Measurements from ENCODE around the gene PVALB. TPM values are rescaled to one million over a fixed set of nuclear protein-coding genes. Genes with fewer than 3 reads are reported as not detected.

Gene PVALB
- polyA plus RNA-seq, 3 donors from 2014 or later = not detected

DNA sequence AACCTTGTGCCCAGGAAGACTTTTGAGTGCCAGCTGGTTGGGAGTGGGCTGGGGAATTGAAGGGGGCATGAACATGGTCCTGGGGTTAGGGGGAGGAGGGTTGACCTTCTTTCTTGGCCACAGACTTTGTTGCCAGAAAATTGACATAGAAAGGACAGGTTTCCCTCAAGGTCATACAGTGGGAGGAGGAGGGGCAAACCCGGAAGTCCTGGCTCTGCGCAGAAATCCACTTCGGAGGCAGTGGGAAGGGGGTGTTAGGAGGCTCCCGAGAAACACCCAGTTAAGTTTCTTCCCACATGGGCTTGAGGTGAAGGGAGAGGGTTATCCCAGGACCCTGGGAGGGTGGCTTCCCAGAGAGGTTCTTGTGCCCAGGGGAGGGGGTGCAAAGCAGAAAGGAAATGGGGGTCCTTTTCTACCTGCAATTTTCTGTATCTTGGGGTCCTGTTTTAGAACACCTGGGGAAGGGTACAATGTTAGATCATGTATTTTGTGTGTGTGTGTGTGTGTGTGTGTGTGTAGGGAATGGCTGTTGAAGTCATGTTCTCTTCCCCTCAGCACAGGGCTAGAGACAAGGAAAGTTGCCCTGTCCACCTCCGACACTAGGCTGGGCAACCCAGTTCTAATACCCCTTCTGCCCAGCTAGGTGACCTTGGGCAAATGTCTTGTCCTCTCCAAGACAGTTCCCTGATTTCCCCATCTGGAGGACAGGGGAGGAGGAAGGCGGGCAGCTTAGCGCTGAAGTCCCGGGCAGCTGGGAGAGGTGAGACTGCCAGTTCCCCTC lies 1.1 kb downstream of the PVALB start:
- Mint-ChIP-seq H3K9me3 (no peaks in the 10 kb centered on the region), H3K36me3 (no peaks in the 10 kb centered on the region), H3K27ac (no peak overlapping the region), H3K27me3 (ENCODE audit: low read depth in 3 of 3) (peaks cover 6 to 20% (median 9%) of the 10 kb centered on the region in 3 donors), H3K4me3 (no peak overlapping the region), H3K4me1 (peaks cover 0 to 1% of the 10 kb centered on the region in 2 donors)
- DNase-seq = no peak

GRCh38 chr22:36814801-36815200 lies 2.0 kb downstream of the PVALB start:
- Mint-ChIP-seq H3K27me3 (ENCODE audit: low read depth in 3 of 3) (peaks cover 6 to 17% (median 9%) of the 10 kb centered on the region in 3 donors), H3K4me3 (no peak overlapping the region), H3K9me3 (no peaks in the 10 kb centered on the region), H3K27ac (no peak overlapping the region), H3K4me1 (peaks cover 0 to 1% of the 10 kb centered on the region in 2 donors), H3K36me3 (no peaks in the 10 kb centered on the region)
- DNase-seq = no peak

DNA sequence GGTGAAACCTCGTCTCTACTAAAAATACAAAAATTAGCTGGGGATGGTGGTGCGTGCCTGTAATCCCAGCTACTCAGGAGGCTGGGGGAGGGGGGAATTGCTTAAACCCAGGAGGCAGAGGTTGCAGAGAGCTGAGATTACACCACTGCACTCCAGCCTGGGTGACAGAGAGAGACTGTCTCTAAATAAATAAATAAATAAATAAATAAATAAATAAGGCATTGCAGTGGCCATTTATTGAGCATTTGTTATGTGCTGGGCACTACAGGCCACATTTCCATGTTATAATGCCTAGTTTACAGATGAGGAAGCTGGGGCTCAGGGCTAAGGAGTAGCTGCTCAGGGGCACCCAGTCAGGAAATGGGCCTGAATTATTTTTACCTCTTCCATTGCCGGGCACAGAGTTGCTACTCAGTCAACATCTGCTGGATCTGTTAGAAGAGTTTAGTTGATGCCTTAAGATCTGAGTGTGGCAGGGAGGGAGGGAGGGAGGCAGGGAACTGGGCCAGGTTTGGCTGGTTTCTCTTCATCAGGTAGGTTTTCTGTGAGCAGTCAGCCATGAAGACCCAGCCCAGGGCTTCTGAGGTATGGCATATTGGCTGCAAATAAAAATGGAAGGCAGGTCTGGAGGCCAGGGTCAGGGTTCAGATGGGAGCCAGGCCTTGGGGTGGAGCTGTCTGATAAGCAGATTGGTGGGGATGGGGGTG lies 5.6 kb downstream of the PVALB start:
- Mint-ChIP-seq H3K36me3 (no peaks in the 10 kb centered on the region), H3K4me3 (no peak overlapping the region), H3K27me3 (ENCODE audit: low read depth in 3 of 3) (peaks cover 0 to 13% (median 13%) of the 10 kb centered on the region in 3 donors), H3K9me3 (no peaks in the 10 kb centered on the region), H3K4me1 (no peaks in the 10 kb centered on the region), H3K27ac (no peak overlapping the region)
- DNase-seq = no peak

DNA sequence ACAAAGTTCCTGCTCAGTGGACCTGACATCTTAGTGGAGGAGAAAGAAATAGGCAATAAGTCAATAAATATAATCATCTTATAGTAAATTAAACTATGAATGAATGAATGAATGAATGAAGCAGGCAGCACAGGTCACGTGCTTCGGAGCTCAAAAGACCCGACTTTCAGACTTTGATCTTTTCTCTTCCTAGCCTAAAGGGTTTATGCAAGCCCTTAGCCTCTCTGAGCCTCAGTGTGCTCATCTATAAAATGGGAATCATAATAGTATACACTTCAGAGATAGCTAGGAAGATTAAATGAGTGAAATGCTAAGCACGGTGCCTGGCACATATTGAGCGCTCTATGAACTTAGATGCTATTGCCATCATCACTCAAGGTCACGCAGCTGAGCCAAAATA lies 7.5 kb downstream of the PVALB start:
- Mint-ChIP-seq H3K9me3 (no peaks in the 10 kb centered on the region), H3K27ac (no peak overlapping the region), H3K4me3 (no peak overlapping the region), H3K4me1 (no peaks in the 10 kb centered on the region), H3K36me3 (no peaks in the 10 kb centered on the region), H3K27me3 (ENCODE audit: low read depth in 3 of 3) (peaks cover 2 to 11% (median 9%) of the 10 kb centered on the region in 3 donors)
- DNase-seq = no peak

DNA sequence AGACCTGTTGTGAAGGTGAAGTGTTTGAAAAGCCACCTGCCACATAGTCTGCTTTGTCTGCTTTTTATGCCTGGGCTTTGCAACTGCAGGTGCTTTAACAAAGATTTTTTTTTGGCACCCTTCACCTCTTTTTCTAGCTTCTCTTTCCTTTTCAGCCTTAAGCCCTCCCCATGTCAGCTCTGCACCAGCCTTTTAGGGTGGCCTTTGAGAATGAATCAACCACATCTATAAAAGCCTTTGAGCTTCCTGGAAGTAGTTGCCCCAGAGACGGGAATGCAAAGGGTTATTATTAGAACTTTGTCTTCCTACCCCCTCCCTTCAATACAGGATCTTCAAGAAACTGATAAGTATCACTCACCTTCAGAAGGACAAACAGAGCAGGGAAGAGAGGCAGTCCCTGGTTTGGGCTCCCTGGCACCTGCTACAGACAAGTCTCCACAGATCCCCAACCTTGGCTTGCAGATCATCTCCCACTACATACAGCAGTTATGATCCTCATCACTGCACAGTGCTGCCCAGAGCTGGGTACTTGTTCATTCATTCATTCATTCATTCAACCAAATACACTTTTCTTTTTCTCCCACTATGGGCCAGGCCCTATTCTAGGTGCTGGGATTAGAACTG lies 8.0 kb downstream of the PVALB start:
- no peaks in the 10 kb centered on the region for H3K36me3 Mint-ChIP-seq
- H3K27ac Mint-ChIP-seq = no peak overlapping the region
- H3K9me3 Mint-ChIP-seq = no peaks in the 10 kb centered on the region
- no peak overlapping the region for H3K4me3 Mint-ChIP-seq
- DNase-seq = no peak
- no peaks in the 10 kb centered on the region for H3K4me1 Mint-ChIP-seq
- H3K27me3 Mint-ChIP-seq (ENCODE audit: low read depth in 3 of 3) = peaks cover 2 to 9% (median 8%) of the 10 kb centered on the region in 3 donors

- Mint-ChIP-seq H3K4me1 (no peaks in the 10 kb centered on the region), H3K4me3 (no peak overlapping the region), H3K9me3 (no peaks in the 10 kb centered on the region), H3K27ac (no peak overlapping the region), H3K36me3 (no peaks in the 10 kb centered on the region), H3K27me3 (ENCODE audit: low read depth in 3 of 3) (peaks cover 2 to 11% (median 8%) of the 10 kb centered on the region in 3 donors)
- no peak for DNase-seq
These were observed 9.2 kb downstream of the PVALB start for GRCh38 chr22:36807627-36808026.

DNA sequence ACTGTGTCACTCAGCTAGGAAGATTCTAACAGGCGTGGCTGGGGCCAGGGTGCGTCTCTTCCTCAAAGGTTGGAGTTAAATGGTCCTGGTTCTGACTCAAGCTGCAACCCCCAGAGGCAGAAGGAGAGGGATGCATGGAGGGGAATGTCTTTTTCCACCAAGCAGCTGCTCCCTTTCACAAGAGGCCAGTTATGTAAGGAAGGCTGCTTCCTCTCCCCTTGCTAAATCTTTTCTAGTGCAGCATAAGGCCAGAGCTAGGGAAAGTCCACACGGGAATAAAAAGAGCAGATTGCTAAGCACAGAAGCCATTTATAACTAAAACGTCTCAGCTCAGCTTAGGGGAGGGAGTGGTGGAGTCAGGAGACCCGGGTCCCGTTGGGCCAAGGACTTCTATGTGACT lies 10.0 kb downstream of the PVALB start:
- Mint-ChIP-seq H3K9me3 (no peaks in the 10 kb centered on the region), H3K4me3 (no peak overlapping the region), H3K4me1 (no peaks in the 10 kb centered on the region), H3K36me3 (no peaks in the 10 kb centered on the region), H3K27me3 (ENCODE audit: low read depth in 3 of 3) (peaks cover 2 to 13% (median 8%) of the 10 kb centered on the region in 3 donors), H3K27ac (no peak overlapping the region)
- DNase-seq = no peak

- Mint-ChIP-seq H3K27ac (no peak overlapping the region), H3K36me3 (no peaks in the 10 kb centered on the region), H3K9me3 (no peaks in the 10 kb centered on the region), H3K4me1 (no peaks in the 10 kb centered on the region), H3K27me3 (ENCODE audit: low read depth in 3 of 3) (peaks cover 2 to 11% (median 5%) of the 10 kb centered on the region in 3 donors), H3K4me3 (no peak overlapping the region)
- DNase-seq = no peak
These were observed 13.5 kb downstream of the PVALB start for GRCh38 chr22:36803358-36803757.

GRCh38 chr22:36798674-36799066 lies 18.2 kb downstream of the PVALB start:
- H3K4me3 Mint-ChIP-seq = no peak overlapping the region
- H3K27ac Mint-ChIP-seq = no peak overlapping the region
- no peaks in the 10 kb centered on the region for H3K4me1 Mint-ChIP-seq
- no peaks in the 10 kb centered on the region for H3K36me3 Mint-ChIP-seq
- peaks cover 0 to 10% (median 6%) of the 10 kb centered on the region in 3 donors for H3K27me3 Mint-ChIP-seq (ENCODE audit: low read depth in 3 of 3)
- no peak for DNase-seq
- no peaks in the 10 kb centered on the region for H3K9me3 Mint-ChIP-seq

DNA sequence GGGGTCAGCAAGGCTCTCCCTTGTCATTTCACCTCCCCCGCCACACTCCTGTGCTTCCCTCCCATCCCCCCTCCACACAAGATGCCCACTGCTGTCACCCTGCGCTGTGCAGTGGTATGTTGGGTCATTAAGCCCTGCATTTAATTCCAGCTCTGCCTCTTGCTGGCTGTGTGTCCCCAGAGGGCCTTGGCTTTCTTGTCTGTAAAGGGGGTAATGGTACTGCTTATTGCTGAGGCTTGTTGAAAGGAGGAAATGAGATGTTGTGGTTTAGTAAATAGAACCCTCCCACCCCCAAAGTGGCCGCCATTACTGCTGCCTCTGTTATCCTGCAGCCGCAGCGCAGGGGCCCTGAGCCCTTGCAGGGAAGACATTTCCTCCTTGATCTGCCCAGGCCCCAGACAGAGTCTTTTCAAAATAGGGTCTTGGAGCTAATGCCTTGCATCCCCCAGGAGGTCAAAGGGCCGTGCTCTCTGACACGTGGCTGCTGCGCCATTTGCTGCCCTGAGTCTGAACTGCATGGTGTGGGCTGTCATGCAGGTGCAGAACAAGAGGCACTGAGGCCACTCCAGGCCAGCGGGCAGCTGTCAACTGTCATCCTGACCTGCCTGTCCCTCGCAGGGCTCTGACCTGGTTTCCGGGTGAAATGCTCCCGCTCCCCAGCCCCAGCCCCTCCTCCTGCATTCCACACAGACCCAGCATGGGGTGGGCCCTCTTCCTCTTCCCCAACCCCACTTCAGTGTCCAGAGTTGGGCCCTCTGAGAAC lies 18.7 kb downstream of the PVALB start:
- no peaks in the 10 kb centered on the region for H3K4me1 Mint-ChIP-seq
- no peak overlapping the region for H3K4me3 Mint-ChIP-seq
- no peak overlapping the region for H3K27ac Mint-ChIP-seq
- DNase-seq = no peak
- peaks cover 0 to 9% (median 2%) of the 10 kb centered on the region in 3 donors for H3K27me3 Mint-ChIP-seq (ENCODE audit: low read depth in 3 of 3)
- H3K36me3 Mint-ChIP-seq = no peaks in the 10 kb centered on the region
- no peaks in the 10 kb centered on the region for H3K9me3 Mint-ChIP-seq

- no peaks in the 10 kb centered on the region for H3K9me3 Mint-ChIP-seq
- no peak overlapping the region for H3K4me3 Mint-ChIP-seq
- H3K27ac Mint-ChIP-seq = no peak overlapping the region
- H3K4me1 Mint-ChIP-seq = no peaks in the 10 kb centered on the region
- no peak for DNase-seq
- H3K27me3 Mint-ChIP-seq (ENCODE audit: low read depth in 3 of 3) = peaks cover 0 to 8% (median 2%) of the 10 kb centered on the region in 3 donors
- no peaks in the 10 kb centered on the region for H3K36me3 Mint-ChIP-seq
These were observed 19.5 kb downstream of the PVALB start for GRCh38 chr22:36797374-36797773.

DNA sequence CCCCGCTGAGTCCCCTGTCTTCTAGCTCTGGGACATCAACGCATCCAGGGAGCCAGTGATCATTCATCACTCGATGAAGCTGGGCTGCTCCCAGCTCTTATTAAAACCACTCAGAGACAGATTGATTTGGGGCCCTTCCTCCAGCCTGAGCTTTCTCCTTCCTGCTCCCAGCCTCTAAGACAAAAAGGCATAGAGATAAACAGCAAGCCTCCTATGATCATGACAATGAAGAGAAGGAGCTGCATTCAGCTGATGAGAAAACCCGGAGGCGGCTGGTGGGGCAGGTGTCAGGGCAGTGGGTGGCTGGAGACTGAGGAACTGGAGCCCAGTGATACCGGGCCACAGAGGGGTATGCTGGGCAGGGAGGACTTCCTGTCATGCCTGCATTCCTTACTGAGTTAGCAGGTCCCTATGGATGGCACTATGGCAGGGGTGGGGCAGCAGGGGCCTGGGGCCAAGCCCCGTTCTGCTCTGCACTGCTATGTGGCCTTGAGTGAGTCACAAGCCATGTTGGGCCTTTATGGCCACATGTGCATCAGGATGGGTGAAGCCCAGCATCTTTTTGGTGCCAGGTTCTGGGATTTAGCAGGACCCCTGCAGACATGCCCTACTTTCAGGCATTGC lies 20.2 kb downstream of the PVALB start:
- Mint-ChIP-seq H3K4me1 (no peaks in the 10 kb centered on the region), H3K27ac (no peak overlapping the region), H3K4me3 (no peak overlapping the region), H3K9me3 (no peaks in the 10 kb centered on the region), H3K27me3 (ENCODE audit: low read depth in 3 of 3) (peaks cover 0 to 6% (median 2%) of the 10 kb centered on the region in 3 donors), H3K36me3 (no peaks in the 10 kb centered on the region)
- no peak for DNase-seq

DNA sequence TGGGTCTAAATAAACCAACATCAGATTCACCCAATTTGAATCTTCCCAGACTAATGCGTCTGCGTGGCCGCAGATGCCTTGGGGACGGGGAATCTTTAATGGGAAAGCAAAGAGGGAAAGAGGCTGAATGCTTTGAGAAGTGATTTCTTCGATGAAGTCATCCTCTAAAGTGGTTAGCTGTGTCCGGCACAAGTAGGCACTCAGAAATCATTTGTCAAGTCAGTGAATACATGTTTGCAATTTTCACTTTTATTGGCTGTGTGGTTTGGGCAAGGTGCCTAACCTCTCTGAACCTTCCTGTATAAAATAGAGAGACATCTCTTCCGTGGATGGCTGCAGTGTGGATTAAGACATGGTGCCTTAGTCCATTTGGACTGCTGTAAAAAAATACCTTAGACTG lies 21.2 kb downstream of the PVALB start:
- H3K27me3 Mint-ChIP-seq (ENCODE audit: low read depth in 3 of 3) = peaks cover 0 to 6% (median 2%) of the 10 kb centered on the region in 3 donors
- H3K4me1 Mint-ChIP-seq = no peaks in the 10 kb centered on the region
- DNase-seq = no peak
- H3K4me3 Mint-ChIP-seq = no peak overlapping the region
- no peaks in the 10 kb centered on the region for H3K9me3 Mint-ChIP-seq
- no peak overlapping the region for H3K27ac Mint-ChIP-seq
- H3K36me3 Mint-ChIP-seq = no peaks in the 10 kb centered on the region

Measured in immature natural killer cell (primary cell).